ENCODE results near the gene CABP7. TPM values are rescaled to one million over a fixed set of nuclear protein-coding genes. Genes with fewer than 3 reads are reported as not detected.

Gene CABP7
- total and polyA plus RNA-seq, 2 of the 8 experiments (the other 6 are each of a cell fraction or from before 2014, with no cell fraction given): 0.20 to 0.36 TPM

DNA sequence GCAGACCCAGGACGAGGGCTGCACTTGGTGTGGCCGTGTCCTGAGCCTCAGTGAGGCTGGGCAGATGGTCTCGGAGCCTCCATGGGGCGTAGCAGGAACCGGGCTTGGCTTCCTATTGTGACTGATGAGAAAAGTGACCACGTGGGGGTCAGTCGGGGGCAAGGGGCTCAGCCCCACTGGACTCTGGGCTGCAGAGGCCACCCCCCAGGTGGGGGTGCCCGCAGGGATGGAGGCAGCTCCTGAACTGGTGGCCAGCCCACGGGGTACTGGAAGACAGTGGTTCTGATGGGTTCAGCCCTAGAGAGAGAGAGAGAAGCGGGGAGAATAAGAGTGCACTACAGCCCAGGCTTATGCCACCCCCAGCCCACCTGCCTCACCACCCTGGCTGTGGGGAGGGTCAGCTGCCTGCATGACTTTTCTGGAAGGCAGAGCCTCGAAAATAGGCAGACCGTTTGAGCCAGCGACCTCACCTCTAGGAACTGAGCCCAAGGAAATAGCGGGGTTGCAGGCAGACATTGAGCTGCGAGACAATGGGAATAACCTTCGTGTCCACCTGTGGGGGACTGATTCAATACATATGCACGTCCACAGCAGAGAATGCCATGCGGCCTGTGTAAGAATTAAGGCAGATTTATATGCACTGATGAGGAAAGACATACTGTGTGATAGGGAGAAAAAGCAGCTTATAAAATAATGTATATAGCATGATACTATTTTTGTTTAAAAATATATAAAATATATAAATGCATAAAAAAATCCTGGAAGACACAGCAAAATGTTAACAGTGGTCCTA, 11.5 kb downstream of the CABP7 start:
- no peak overlapping the region for H3K23ac ChIP-seq (ENCODE audit: insufficient read length)
- ChIA-PET POLR2A (ENCODE audit: partially characterized antibody) (interaction anchor here (1.7 kb wide), 1 partner anchor 10 kb away, joined by 3 read pairs; no protein-coding TSS in a partner anchor), CTCF (ENCODE audit: partially characterized antibody) (interaction anchor here (0.6 to 2.8 kb wide), 7 partner anchors 9 to 319 kb away, joined by 3 to 8 read pairs (median 3); no protein-coding TSS in a partner anchor)
- H3K4me3 ChIP-seq (ENCODE audit: extremely low read depth in 1 of 4, insufficient read depth in 2 of 4, low read depth in 3 of 4, low read length in 4 of 4): no peak overlapping the region
- H3K4me2 ChIP-seq (ENCODE audit: insufficient read depth in 1 of 2, low read depth in 2 of 2, low read length in 2 of 2): no peak overlapping the region
- H3K18ac ChIP-seq (ENCODE audit: extremely low read depth, low read length): no peak overlapping the region
- no peak overlapping the region for H2BK120ac ChIP-seq (replicated peaks; ENCODE audit: low read depth, low read length)
- peaks cover 0 to 18% (median 11%) of the 10 kb centered on the region in 4 experiments; a peak in 6 of 7 replicates for H3K4me1 ChIP-seq (replicated peaks in 1 of 4; ENCODE audit: control insufficient read depth in 3 of 4, insufficient read depth in 4 of 4, low read length in 3 of 4)
- H3K9me3 ChIP-seq (ENCODE audit: insufficient read depth in 2 of 2, low read depth in 1 of 2, low read length in 1 of 2): no peaks in the 10 kb centered on the region
- no peak overlapping the region for H2AK5ac ChIP-seq (ENCODE audit: low read depth, low read length)
- H4K20me1 ChIP-seq (replicated peaks in 1 of 2; ENCODE audit: control insufficient read depth in 1 of 2, insufficient read depth in 2 of 2, low read length in 2 of 2): no peaks in the 10 kb centered on the region
- H3K36me3 ChIP-seq (ENCODE audit: control insufficient read depth in 2 of 4, insufficient read depth in 4 of 4, low read length in 3 of 4): no peaks in the 10 kb centered on the region
- H3K79me2 ChIP-seq (ENCODE audit: control insufficient read depth in 1 of 2, insufficient read depth in 2 of 2, low read length in 2 of 2): no peaks in the 10 kb centered on the region
- no peak overlapping the region for H3K9ac ChIP-seq (replicated peaks in 1 of 4; ENCODE audit: extremely low read depth in 1 of 4, low read depth in 3 of 4, low read length in 3 of 4)
- no peak overlapping the region for H3K27ac ChIP-seq (ENCODE audit: low read depth, low read length)
- no peak overlapping the region for H3K14ac ChIP-seq (ENCODE audit: insufficient read length)
- no peak overlapping the region for H2BK15ac ChIP-seq (ENCODE audit: low read length)
- H2AFZ ChIP-seq (ENCODE audit: low read length): no peak overlapping the region
- no peaks in the 10 kb centered on the region for H3K23me2 ChIP-seq (ENCODE audit: low read depth, low read length)
- no peak overlapping the region for H2BK12ac ChIP-seq (ENCODE audit: low read depth, low read length)
- FAIRE-seq: no peak
- no peak overlapping the region for H2BK20ac ChIP-seq (ENCODE audit: low read length)
- H4K91ac ChIP-seq (replicated peaks; ENCODE audit: insufficient read length, low read length): no peak overlapping the region
- H2BK5ac ChIP-seq (ENCODE audit: low read depth, low read length): no peak overlapping the region
- no peak overlapping the region for H4K5ac ChIP-seq (ENCODE audit: insufficient read length, low read depth, low read length)
- H3K79me1 ChIP-seq (ENCODE audit: low read depth, low read length): no peaks in the 10 kb centered on the region
- H3K56ac ChIP-seq (replicated peaks; ENCODE audit: insufficient read length, low read depth, low read length): no peak overlapping the region
- no peak for DNase-seq (ENCODE audit: low read depth in 1 of 2, low spot score in 2 of 2)
- WGBS, 2 experiments (ENCODE audit: extremely low coverage in 1 of 2, insufficient coverage in 1 of 2, insufficient read length in 1 of 2, insufficient replicate concordance in 2 of 2, low coverage in 1 of 2, low lambda C conversion rate in 2 of 2, missing lambda C conversion rate in 1 of 2): 89% methylated on average over 18 of the region's 18 CpGs; no CpG with 5 or more reads in 1 of the 2 experiments
- no peak overlapping the region for H3K4ac ChIP-seq (replicated peaks; ENCODE audit: insufficient read length, low read depth, low read length)
- H3K27me3 ChIP-seq (replicated peaks in 1 of 4; ENCODE audit: control insufficient read depth in 3 of 4, extremely low read depth in 1 of 4, insufficient read depth in 3 of 4, low read length in 3 of 4): peaks cover 0 to 2% (median 0%) of the 10 kb centered on the region in 4 experiments; a peak in 2 of 7 replicates
- H4K8ac ChIP-seq (ENCODE audit: extremely low read depth, insufficient read depth, low read length): no peak overlapping the region; the same call in 1 of the 2 replicates
- TF ChIP-seq POLR2A (IDR thresholded peaks at IDR 0.05; ENCODE audit: control extremely low read depth in 1 of 2, low read depth in 2 of 2, low read length in 2 of 2): no peak
- TF ChIP-seq YY1 (IDR thresholded peaks at IDR 0.05; ENCODE audit: low read depth, low read length): no peak
- TF ChIP-seq SP1 (IDR thresholded peaks at IDR 0.05; ENCODE audit: low read depth, low read length): no peak
- no peak for TF ChIP-seq EZH2 (IDR thresholded peaks at IDR 0.05; ENCODE audit: low read depth, low read length, severe bottlenecking)
- TF ChIP-seq ASH2L (IDR thresholded peaks at IDR 0.05; ENCODE audit: low read length): no peak
- TF ChIP-seq, protein P1, sequence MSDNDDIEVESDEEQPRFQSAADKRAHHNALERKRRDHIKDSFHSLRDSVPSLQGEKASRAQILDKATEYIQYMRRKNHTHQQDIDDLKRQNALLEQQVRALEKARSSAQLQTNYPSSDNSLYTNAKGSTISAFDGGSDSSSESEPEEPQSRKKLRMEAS (IDR thresholded peaks at IDR 0.05): no peak
- TF ChIP-seq, protein P2, sequence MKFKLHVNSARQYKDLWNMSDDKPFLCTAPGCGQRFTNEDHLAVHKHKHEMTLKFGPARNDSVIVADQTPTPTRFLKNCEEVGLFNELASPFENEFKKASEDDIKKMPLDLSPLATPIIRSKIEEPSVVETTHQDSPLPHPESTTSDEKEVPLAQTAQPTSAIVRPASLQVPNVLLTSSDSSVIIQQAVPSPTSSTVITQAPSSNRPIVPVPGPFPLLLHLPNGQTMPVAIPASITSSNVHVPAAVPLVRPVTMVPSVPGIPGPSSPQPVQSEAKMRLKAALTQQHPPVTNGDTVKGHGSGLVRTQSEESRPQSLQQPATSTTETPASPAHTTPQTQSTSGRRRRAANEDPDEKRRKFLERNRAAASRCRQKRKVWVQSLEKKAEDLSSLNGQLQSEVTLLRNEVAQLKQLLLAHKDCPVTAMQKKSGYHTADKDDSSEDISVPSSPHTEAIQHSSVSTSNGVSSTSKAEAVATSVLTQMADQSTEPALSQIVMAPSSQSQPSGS (IDR thresholded peaks at IDR 0.05; ENCODE audit: low read length): no peak
- TF ChIP-seq BRCA1 (IDR thresholded peaks at IDR 0.05; ENCODE audit: low read depth, low read length): no peak
- TF ChIP-seq POU5F1 (IDR thresholded peaks at IDR 0.05; ENCODE audit: low read depth, low read length): no peak
- TF ChIP-seq SIN3A (conservative IDR thresholded peaks at IDR 0.05 in 1 of 2, IDR thresholded peaks at IDR 0.05 in 1 of 2; ENCODE audit: low read depth in 1 of 2, low read length in 2 of 2): no peak
- TF ChIP-seq SIRT6 (IDR thresholded peaks at IDR 0.05; ENCODE audit: low read length): no peak

All from H1 (cell line).